ENCODE results near the gene OSBPL5.

OSBPL5 gene

GRCh38 chr11:3096909-3097530 is 68.1 kb downstream of the OSBPL5 start:
- DNase-seq, result no peak

DNA sequence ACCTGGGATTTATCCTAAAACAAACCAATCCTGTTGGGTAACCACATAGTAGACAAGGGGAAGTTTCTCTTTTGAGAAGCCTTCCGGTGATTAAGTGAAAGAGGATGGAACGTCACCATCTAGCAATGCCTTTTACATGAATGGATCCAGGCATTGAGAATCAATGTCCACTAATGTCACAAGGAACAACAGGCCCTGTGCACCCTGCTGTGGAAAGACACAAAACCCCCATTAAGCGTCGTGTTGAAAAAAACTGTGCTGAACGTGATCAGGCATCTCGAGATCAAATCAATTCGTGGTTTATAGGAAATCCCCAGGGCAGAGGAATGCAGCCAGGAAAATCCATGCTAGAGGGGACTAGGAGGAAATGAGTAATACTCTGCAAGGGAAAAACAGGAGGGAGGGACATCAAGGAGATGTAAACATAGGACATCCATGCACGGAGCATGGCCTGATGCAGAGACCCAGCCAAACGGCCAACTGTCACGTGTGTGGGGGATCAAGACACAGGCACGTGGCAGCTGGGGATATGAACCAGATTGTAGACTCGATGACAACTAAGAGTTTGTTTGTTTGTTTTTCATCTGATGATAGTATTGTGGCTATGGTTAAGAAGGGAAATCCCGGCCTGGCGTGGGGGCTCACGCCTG is 69.3 kb downstream of the OSBPL5 start:
- DNase-seq, result no peak

DNA sequence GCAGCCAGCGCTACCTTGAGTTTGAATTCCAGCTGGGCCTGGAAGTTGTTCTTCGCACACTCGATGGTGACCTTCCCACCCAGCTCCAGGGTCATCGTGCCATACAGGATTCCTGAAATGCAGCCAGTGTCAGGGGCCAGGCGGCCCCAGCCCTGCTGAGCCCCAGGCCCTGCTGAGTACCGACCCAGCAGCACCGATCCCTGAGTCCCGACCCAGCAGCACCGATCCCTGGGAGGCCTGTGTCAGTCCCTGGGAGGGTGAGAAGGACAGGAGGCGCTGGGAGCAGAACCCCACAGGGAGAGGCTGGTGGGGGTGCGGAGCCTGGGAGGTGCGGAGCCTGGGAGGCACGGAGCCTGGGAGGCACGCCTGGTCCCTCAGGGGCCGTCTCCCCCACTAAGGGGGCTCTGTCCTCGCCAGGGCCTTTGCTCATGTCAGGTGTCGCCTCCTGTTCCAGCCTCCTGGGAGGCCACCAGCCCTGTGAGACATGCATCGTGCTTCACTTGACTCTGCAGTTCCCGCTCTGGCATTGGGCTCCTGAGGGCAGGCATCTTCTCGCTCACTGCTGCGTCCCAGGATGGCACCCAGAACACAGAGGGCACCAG is 70.8 kb downstream of the OSBPL5 start:
- no peak for DNase-seq

DNA sequence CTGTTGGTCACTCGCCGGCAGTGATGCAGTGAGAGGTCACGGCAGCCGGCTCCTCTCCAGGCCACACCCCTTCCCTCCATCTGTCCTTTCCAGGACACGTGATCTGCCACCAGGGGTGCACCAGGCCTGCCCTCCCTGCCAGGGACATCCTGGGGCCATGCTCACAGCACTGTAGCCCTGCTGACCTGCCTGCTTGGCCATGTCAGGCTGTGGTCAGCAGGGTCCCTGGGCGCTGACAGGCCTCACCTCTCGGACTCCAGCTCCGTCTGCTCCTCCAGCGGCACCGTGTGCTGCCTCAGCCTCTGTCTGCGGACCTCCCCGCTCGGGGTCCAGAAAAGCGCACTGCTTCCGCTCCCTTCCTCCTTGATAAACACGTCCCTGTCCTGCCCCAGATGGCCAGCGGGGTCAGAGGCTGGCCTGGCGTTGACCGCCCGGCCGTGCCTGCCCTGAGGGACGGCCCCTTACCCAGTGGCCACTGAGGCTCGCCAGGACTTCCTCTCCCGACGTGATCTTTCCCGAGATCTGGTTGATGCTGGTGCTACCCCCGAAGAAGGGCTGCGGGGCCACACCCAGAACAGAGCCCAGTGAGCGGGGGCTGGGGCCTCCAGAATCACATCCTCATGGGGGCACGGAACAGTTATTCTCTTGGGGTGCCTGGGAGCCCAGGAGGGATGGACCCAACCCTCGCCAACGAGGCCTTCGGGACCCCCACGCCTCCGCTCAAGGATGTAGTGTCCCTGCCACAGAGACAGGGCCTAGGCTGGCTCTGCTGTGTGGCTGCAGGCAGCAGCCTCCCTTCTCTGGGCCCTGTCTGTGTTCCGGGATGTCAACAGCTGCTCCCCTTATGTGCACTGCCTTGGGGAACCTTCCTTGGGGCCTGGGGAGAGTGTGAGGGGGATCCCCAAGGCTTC is 71.6 kb downstream of the OSBPL5 start:
- DNase-seq, result no peak

GRCh38 chr11:3092603-3093141 is 72.4 kb downstream of the OSBPL5 start:
- DNase-seq, result no peak

GRCh38 chr11:3091846-3092602 is 73.1 kb downstream of the OSBPL5 start:
- DNase-seq, result peak; percentile 76

DNA sequence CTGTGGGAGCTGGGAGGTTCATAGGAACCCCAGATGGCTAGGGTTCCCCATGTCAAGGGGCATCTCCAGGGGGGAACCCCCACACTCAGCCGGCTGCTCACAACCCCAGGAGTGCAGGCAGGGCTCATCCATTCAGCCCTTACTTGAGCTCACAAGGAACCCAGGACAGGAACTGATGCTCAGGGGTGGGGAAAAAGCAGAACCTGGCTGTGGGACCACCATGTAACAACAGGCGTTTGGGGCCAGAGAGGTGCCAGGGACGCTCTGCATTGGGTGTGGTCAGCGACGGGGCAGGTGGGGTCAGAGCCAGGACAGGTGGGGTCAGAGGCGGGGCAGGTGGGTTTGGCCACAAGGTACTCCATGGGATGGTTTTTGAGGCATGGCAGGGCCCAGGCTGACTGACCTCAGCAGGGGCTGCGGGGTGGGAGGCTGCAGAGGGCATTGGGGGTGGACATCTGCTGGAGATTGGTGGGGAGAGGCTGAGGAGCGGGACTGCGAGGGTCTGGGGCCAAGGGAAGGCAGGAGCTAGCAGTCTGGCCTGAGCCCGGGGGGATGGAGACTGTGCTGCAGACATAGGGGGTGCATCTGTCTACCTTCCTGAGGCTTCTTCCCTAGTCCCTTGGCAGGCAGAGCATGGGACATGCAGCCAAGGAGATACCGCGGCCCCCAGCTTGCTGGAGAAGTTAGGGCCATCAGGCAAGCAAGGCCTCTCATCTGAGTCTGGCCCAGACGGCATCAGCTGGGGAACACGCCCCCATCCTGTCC is 73.8 kb downstream of the OSBPL5 start:
- no peak for DNase-seq

DNA sequence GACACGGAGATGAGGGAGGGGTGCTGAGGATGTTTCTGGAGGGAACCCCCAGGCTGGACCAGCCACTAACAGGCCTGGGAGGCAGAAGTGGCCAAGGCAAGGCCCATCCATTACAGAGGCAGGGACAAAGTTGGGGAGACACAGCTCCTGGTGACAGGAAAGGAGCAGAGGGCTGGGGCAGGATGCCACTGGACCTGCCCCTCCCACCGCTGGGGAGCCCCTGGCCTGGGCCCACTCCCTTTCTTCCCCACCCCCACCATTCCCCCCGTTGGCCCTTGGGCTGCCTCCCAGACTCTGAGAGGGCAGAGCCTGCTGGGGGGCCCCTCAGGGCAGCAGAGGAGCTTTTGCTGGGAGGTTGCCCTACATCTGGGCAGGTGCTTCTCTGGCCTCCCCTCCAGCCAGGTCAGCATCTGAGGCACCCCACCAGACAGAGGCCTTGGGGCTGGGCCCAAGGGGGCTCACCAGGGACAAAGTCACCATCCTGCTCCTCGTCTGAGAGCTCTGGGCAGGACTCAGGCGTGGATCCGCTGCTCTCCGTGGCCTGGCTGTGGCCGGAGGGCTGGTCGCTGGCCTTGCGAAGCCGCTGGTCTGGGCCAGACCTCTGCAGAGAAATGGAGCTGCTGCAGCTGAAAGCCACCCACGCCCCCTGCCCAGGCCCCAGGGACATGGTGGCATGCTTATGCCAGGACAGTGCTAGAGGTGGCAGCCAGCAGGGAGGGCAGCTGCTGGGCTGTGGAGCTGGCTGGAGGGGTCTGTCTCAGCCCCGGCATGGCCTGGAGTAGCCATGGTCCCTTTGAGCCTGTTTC is 74.8 kb downstream of the OSBPL5 start:
- no peak for DNase-seq

DNA sequence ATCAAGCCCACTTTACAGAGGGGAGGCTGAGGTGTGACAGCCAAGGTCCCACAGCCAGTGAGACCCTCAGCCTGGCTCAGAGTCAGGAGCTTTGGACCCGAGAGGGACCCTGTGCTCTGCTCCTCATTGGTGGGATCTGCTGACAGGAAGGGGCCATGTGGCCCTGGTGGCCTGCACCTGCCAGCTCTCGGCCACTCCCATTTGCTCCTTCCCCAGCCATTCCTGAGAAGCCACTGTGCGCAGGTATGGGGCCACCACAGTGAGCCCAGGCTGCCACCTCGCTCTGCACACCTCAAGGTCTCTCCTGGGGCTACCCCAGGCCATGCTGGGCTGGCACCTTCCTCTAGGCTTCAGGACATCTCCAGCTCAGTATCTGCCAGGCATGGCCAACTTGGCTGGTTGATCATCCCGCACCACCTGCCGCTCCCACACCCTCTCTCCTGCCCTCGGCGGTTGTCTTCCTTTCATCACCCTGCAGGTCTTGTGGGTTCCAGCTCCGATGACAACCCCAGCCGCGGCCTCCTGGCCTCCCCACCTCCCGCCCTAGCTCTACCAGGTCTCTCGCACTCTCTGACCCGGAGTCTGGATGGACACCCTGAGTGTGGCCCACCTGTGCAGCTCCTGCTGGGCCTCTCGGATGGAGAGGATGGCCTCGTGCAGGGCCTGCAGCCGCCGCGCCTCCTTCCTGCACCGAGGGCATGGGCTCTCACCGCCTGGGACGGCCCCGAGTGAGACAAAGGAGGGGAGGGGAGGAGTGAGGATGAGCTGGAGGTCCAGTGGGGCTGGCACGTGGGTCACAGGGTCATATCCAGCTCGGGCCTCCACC is 75.7 kb downstream of the OSBPL5 start:
- no peak for DNase-seq

- DNase-seq, result no peak
Measured at GRCh38 chr11:3088806-3089205, 76.3 kb downstream of the OSBPL5 start.

DNA sequence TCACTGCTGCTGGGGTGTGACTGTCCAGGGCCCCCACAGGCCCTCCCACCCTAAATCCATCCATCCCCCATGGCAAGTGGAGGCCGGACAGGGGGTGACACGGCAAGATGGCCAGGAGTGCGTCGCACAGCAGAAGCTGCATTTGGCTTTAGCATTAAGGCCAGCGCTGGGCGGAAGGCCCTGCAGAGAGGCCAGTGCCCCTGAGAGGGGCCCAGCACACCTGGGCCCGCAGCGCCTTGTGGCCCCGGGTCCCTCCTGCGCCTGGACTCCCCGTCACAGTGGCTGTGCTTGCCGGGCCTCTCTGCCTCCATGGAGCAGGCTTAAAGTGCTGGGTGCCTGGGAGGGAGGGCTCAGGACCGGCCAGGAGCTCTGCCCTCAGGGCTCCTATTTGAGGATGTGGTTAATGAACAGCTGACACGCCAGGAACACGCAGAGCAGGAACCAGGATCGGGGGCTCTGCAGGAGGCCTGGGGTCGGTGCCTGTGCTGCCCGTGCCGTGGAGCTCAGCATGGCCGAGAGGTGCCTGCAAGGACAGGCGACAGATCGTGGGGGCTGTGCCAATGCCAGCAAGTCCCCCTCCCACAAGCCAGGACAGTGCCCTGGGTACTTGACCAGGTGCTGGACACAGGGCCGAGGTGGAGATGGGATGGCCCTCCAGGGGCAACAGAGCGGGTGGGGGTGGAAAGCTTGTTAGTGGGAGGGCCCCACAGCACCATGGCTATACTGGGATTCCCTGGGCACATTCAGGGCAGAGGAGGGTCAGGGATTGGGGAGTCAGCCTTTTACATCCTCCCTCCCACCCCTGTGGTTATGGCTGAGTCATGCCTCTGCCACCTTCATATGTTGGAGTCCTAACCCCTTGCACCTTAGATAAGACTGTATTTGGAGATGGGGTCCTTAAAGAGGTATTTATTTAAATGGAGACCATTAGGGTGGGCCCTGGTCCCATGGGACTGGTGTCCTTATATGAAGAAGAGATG is 77.0 kb downstream of the OSBPL5 start:
- no peak for DNase-seq

DNA sequence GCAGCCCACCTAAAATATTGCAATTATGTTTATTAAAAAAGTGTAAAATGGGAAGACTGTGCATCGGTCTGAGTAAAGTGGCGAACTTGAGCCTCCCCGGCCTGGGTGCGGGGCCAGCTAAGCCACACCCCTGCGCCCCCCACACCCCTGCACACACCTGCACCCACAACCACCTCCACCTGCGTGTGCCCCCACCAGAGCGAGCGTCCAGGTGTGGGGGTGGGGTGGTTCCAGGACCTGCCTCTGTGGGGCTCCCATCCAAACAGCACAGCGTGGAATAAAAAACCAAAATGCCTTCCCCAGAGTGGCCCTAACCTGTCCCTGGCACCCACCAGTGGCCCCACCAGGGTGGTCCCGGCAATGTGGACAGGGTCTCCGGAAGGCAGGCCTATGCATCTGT is 77.7 kb downstream of the OSBPL5 start:
- no peak for DNase-seq

DNA sequence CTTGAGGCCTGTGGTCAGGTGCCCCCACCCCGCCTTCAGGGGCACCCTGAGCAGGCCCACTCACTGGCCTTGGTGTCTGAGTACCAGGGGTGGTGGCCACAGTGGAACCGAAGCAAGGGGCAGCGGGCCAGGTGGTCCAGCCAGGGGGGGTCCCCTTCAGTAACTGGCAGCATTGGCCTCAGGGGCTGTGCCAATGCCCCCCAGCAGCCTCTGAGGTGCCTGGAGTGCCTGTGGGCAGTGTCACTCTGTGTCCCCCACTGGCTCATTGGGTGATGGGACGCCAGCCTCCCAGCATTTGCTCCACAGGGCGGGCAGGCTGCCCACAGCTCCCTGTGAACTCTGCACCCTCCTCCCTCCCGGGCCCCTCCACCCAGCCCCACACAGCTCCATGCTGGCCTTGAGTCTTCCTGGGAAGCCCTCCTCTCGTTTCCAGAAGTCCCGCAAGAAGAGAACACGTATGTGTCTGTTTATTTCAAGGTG is 78.4 kb downstream of the OSBPL5 start:
- no peak for DNase-seq

DNA sequence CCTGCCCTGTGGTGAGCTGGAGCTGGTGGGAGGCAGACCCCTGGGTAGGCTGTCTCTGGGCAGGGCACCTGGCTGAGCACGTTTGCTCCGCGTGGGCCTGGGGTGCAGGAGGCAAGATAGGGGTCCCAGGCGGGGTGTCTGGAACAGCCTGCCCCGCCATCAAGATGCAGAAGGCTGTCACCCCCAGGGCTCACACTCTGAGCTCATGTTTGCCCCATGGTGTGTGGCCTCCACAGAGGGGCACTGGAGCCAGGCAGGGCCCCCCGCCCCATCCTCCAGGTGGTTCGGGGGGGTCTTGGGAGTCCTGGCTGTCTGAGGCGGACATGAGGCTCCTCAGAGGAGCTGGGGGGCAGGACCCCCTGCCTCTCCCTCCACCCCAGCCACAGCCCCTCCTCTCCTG is 79.0 kb downstream of the OSBPL5 start:
- no peak for DNase-seq

- no peak for DNase-seq
Measured at GRCh38 chr11:3085052-3085451, 80.1 kb downstream of the OSBPL5 start.

DNA sequence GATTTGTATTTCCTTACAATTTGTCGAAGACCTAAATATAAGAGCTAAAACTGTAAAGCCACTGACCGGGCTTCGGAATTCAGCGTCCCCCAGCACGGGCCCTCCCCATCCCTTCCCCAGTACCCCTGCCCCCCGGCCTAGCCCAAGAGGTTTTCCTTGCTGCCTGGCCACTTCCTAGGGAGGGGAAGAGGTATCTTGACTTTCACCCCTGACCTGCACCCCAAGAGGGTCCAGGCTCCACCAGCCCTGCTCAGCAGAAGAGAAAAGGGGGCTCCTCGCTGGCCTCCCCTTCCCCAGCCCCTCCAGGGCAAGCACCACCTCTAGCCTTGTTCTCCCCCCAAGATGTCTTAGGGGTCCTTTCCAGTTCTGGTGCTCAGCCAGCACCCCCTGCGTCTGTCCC is 81.8 kb downstream of the OSBPL5 start:
- no peak for DNase-seq

GRCh38 chr11:3081386-3081751 is 83.7 kb downstream of the OSBPL5 start:
- no peak for DNase-seq

- DNase-seq, result no peak
Measured at GRCh38 chr11:3080733-3081385, 84.3 kb downstream of the OSBPL5 start.
